ENCODE measurements around the gene APOBEC3B. TPM values are rescaled to one million over a fixed set of nuclear protein-coding genes. Genes with fewer than 3 reads are reported as not detected.
"Not testable (repeated sequence)": the region's sequence is repeated elsewhere in the genome, so short reads cannot be mapped to it uniquely, and the experiment has no call there.

The APOBEC3B gene
- total RNA-seq, 1 experiment from 2014 or later: 13.6 TPM

- DNase-seq (ENCODE audit: low spot score): no peak
These were observed 14.4 kb upstream of the APOBEC3B start for GRCh38 chr22:38967451-38968450.

GRCh38 chr22:38968801-38969200, 13.3 kb upstream of the APOBEC3B start:
- DNase-seq (ENCODE audit: low spot score): no peak

GRCh38 chr22:38970551-38970950, 11.6 kb upstream of the APOBEC3B start:
- DNase-seq (ENCODE audit: low spot score): no peak

GRCh38 chr22:38971202-38971601, 10.9 kb upstream of the APOBEC3B start:
- DNase-seq (ENCODE audit: low spot score): no peak

- DNase-seq (ENCODE audit: low spot score): no peak
These were observed 10.4 kb upstream of the APOBEC3B start for GRCh38 chr22:38971791-38972190.

- DNase-seq (ENCODE audit: low spot score): no peak
These were observed 9.6 kb upstream of the APOBEC3B start for GRCh38 chr22:38972558-38972957.

- DNase-seq (ENCODE audit: low spot score): no peak
These were observed 8.6 kb upstream of the APOBEC3B start for GRCh38 chr22:38973289-38974169.

- no peak for DNase-seq (ENCODE audit: low spot score)
These were observed 7.8 kb upstream of the APOBEC3B start for GRCh38 chr22:38974170-38974825.

- no peak for DNase-seq (ENCODE audit: low spot score)
These were observed 7.3 kb upstream of the APOBEC3B start for GRCh38 chr22:38974826-38975175.

- DNase-seq (ENCODE audit: low spot score): not testable (repeated sequence)
These were observed 4.9 kb upstream of the APOBEC3B start for GRCh38 chr22:38977289-38977688.

- DNase-seq (ENCODE audit: low spot score): not testable (repeated sequence)
These were observed 1.6 kb upstream of the APOBEC3B start for GRCh38 chr22:38980587-38980986.

- peak; percentile 52 for DNase-seq (ENCODE audit: low spot score)
These were observed 849 bp upstream of the APOBEC3B start for GRCh38 chr22:38981005-38981991.

GRCh38 chr22:38984224-38984623, 2.1 kb downstream of the APOBEC3B start:
- DNase-seq (ENCODE audit: low spot score): no peak

- DNase-seq (ENCODE audit: low spot score): peak; percentile 52
These were observed 2.9 kb downstream of the APOBEC3B start for GRCh38 chr22:38984784-38985757.

- no peak for DNase-seq (ENCODE audit: low spot score)
These were observed 4.5 kb downstream of the APOBEC3B start for GRCh38 chr22:38986629-38987028.

GRCh38 chr22:38987171-38987895, 5.2 kb downstream of the APOBEC3B start:
- DNase-seq (ENCODE audit: low spot score): no peak

GRCh38 chr22:38989466-38989865, 7.3 kb downstream of the APOBEC3B start:
- DNase-seq (ENCODE audit: low spot score): no peak

- not testable (repeated sequence) for DNase-seq (ENCODE audit: low spot score)
These were observed 10.8 kb downstream of the APOBEC3B start for GRCh38 chr22:38992871-38993371.

GRCh38 chr22:38996105-38996504, 14.0 kb downstream of the APOBEC3B start:
- DNase-seq (ENCODE audit: low spot score): no peak

All from H4 (cell line).